ENCODE measurements around the gene CNTFR.

DNA sequence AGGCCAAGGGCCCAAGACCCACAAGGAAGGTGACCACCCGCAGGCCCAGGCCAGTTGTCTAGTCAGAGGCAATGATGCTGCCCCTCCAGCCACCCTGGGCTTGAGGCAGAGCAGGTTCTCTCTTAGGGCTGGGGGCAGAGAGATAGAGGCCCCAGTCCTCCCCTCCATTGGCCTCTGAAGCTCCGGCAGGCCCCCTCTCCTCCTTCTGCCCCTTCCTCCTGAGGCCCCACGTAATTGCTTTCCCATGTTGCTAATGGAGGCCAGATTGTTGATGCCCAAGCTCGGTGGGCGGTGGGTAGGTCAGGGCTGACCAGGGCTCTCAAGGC is 40.2 kb downstream of the CNTFR start:
- TF ChIP-seq, protein P1, sequence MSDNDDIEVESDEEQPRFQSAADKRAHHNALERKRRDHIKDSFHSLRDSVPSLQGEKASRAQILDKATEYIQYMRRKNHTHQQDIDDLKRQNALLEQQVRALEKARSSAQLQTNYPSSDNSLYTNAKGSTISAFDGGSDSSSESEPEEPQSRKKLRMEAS (IDR thresholded peaks at IDR 0.05), result no peak
- no peak for TF ChIP-seq FOXM1 (IDR thresholded peaks at IDR 0.05; ENCODE audit: borderline replicate concordance, low read depth)

All from Ishikawa (cell line).